GM10266 (cell line): ENCODE data around the gene PFDN6.

Experiments used
- DNase-seq: peaks from one replicate; pipeline ENCODE4 v3.0.0; 2012; ENCODE audit errors: extremely low spot score
- TF ChIP-seq, protein P1 (sequence below): IDR thresholded peaks from 2 replicates; pipeline ENCODE4 v1.5.1; 2012; ENCODE audit warnings: mild to moderate bottlenecking, low read depth; ENCODE audit not compliant: control insufficient read depth, insufficient read depth; ENCODE audit errors: missing control alignments

PFDN6 gene

DNA sequence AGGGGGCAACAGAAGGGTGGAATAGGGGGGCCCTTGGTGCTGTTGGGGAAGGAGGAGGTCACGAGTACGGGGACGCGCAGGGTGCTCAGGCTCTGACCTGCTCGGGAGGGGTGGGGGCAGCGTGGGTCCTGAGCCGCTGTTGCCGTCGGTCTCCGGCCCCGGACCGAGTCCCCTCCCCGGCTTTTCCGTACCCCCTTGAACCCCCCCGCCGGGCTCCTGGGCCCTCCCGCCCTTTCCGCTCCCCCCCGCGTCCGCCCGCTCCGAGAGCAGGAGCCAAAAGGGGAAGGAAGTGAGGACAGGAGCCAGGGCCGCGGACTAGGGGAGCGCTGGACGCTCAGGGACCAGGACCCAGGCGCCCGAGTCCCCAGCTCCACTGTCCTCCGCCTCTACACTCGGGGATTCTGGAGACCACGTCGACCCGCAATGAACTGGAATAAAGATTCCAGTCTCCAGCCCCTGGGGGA lies 9.4 kb downstream of the PFDN6 start, which contains the start of gene RGL2:
Gene RGL2, minus strand, starts transcription at position 170 of the 464 bp plus-strand sequence. CDS start 332 bp downstream, outside the sequence.
- TF ChIP-seq, protein P1, sequence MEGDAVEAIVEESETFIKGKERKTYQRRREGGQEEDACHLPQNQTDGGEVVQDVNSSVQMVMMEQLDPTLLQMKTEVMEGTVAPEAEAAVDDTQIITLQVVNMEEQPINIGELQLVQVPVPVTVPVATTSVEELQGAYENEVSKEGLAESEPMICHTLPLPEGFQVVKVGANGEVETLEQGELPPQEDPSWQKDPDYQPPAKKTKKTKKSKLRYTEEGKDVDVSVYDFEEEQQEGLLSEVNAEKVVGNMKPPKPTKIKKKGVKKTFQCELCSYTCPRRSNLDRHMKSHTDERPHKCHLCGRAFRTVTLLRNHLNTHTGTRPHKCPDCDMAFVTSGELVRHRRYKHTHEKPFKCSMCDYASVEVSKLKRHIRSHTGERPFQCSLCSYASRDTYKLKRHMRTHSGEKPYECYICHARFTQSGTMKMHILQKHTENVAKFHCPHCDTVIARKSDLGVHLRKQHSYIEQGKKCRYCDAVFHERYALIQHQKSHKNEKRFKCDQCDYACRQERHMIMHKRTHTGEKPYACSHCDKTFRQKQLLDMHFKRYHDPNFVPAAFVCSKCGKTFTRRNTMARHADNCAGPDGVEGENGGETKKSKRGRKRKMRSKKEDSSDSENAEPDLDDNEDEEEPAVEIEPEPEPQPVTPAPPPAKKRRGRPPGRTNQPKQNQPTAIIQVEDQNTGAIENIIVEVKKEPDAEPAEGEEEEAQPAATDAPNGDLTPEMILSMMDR = no peak
- peak; percentile 51 for DNase-seq

DNA sequence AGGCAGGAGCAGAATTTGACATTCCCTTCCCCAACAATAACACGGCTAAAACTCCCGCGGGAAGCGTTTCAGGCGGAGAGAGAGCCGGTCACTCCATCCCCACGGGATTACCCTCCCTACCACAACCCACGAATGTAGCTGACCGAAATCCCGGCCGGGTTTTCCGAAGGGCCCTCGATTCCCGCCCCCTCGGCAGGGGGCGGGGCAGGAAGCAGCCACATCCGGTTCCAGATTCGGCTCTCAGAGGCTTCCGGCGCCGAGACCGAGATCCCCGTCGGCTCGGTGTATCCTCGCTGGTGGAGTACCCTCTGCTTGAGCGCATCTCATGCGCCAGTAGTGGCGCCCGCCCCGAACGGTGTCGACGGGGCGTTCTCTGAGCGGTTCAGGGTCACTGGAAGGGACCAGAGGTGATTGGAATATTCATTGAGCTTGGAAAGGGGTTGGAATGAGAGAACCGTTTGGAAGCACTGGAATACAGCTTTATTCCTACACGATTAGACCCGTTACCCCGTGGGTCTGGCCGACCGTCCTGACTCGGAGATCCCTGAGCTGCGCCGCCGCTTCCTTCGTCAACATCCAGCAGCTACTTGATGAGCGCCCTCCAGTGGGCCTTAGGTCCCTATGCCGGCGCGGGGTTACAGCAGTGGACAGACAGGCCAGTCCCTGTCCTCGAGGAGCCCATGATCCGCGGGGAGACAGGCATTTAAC lies 10.0 kb downstream of the PFDN6 start:
- TF ChIP-seq, protein P1 = peak; percentile 72
- peak; percentile 88 for DNase-seq

DNA sequence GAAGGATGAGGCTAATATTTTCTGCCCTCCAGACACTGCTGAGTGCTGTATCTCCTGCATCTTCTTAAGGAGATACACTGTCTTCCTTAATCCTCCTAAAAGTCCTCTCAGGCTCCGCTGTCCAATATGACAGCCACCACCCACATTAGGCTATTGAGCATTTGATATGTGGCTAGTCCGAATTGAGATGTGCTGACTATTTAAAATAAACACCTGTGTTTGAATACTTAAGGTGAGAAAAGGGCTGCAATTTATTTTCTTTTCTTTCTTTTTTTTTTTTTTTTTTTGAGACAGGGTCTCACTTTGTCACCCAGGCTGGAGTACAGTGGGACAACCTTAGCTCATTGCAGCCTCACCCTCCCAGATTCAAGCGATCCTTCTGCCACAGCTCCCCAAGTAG lies 12.5 kb downstream of the PFDN6 start:
- TF ChIP-seq, protein P1 = no peak
- DNase-seq = no peak

DNA sequence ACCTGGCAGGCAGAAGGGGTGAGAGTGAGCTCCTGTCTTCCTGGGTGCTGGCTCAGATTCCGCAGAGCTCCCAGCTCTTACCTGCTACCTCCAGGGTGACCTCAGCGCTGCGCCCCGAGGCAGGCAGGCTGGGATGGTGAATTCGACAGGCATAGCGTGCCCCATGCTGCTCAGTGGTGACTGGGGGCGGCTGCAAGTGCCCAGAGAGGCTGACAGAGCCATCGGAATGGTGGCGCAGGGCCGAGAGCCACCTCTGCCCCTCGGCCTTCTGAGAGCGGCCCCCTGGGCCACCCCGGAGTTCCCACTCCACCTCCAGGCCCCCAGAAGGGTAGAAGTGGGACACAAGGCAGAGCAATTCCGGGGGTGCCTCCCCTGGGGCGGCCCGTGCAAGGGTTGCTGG lies 14.8 kb downstream of the PFDN6 start:
- TF ChIP-seq, protein P1 = no peak

DNA sequence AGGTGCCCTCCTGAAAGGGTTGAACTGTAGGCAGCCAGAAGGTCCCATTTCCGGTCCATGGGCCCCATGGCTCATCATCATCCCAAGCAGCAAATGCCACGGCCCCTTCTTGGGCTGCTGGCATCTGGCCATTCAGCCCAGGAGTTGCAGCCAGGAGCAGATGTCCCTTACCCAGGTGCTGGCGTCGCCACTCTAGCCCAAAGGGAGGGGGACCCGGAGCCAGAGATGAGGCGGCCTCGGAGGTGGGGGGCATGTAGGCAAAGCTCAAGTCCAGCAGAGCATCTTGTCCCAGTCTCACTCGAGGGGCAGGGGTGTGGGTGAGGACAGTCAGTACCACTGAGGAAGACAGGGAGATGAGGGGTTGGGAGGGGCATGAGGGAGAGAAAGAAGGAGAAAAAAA lies 15.7 kb downstream of the PFDN6 start:
- TF ChIP-seq, protein P1 = no peak
- no peak for DNase-seq

More for the DNA sequence above, 14.8 kb downstream of the PFDN6 start:
- DNase-seq = no peak

DNA sequence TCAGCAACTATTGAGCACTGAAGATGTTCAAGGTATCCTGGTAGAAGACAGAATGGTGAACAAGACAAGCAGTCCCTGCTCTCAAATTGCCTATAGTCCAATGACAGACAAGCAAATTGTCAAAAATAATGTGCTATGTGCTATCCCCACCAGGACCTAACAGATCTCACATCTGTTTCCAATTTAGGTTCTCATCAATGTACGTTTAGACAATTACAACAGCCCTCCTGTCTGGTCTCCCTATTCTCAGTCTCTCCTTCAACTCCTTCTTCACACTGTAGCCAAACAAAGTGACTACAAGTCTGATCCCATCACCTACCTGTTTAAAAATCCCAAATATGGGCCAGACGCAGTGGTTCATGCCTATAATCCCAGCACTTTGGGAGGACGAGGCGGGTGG lies 17.0 kb downstream of the PFDN6 start:
- DNase-seq = no peak
- TF ChIP-seq, protein P1 = no peak

DNA sequence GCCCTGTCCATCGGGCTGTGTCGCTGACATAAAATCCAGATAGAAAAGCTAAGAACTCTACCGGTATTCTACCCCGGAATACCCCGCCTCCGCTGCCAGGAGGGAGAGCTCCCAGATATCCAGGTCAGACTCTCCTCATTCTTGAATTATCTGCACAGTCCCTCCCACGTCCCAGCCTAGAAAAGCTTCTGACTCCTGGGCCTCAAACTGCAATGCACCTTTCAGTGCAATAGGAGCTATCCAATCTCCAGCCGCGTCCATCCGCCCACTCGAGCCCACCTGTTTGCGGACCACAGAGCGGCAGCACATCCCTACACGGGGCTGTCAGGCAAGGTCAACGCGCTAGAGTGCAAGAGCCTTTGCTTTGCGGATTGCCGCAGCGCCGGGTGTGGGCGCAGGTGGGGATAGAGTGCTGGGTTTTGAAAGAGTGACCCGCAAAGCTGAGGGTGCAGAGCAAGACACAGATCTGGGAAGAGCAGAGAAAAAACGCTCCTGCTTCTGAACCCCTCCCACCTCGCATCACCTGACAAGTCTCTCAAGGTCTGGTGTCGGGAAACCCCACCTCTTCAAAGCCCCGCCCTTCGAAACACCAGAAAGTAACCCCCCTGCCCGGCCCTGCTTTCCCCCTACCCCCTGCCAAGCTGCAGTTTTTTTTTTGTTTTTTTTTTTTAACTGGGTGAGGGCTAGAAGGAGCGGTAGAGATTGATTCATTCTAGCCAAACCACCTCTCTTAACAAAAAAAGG lies 23.1 kb downstream of the PFDN6 start:
- TF ChIP-seq, protein P1 = no peak
- peak; percentile 87 for DNase-seq
